Stimulated activated CD8-positive, alpha-beta memory T cell treated with anti-CD3 and anti-CD28 coated beads, Interleukin-12 subunit alpha, Interleukin-12 subunit beta, amount 100 ng/mL, for 4 hours (primary cell): ENCODE measurements around the gene NUDT9.
"Not testable (repeated sequence)": the region's sequence is repeated elsewhere in the genome, so short reads cannot be mapped to it uniquely, and the experiment has no call there.

Experiments
- DNase-seq: peaks from one replicate; pipeline ENCODE4 v3.0.0-alpha.2; 2020; ENCODE audit warnings: low read depth

The NUDT9 gene

DNA sequence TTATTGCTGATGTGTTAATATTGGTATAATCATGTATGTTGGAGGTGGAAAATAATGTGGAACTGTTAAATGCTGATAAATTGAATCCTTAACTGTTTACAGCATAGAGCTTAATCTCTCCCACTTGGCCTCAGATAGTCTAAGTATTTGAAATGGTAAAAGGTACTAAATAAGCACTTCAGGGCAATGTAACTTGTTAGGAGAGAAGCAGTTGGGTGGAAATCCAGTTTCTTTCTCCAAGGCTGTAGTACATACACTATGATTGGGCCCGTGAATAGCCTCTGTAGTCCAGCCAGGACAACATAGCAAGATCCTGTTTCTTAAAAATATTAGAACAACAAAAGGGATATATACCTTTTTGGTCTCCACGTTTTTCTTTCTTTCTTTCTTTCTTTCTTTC, 39.7 kb downstream of the NUDT9 start:
- DNase-seq = no peak

DNA sequence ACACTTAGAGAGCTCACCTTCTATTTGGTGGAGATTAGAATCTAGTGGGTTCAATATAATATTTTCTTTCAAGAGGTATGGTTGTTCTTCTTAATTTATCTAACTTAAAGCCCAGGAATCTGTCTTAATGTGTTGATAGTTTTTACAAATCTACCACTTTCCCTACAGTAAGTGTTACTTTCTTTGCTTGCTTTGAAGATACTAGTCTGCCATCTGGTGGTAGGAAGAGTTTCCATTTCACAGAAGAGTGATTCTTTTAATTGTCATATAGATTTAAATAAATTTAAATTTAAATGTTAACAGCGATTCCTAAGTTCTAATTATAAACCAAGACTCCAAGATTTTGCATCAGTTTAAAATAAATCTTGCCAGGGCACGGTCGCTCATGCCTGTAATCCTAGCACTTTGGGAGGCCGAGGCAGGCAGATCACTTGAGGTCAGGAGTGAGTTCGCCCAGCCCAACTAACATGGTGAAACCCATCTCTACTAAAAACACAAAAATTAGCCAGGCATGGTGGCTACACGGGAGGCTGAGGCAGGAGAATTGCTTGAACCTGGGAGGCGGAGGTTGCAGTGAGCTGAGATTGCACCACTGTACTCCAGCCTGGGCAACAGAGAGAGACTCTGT, 43.5 kb downstream of the NUDT9 start:
- no peak for DNase-seq

DNA sequence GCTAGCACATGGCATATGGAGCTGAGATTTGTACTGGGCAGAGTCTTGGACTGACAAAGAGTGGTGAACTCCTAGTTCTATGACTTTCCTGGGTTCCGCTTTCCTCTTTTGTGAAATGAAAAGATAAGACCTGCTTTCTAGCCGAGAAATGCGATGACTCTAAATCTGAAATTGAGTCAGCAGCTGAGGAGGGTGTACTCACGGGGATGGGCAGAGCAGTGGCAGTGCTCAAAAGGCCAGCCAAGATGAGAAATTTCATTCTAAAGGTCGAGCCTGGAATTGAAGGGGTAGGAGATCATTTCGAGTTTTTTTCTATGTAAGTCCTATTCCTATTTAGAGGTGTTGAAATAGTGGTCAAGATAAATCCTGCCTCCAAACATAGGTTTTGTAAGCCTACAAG, 47.0 kb downstream of the NUDT9 start:
- DNase-seq = no peak

DNA sequence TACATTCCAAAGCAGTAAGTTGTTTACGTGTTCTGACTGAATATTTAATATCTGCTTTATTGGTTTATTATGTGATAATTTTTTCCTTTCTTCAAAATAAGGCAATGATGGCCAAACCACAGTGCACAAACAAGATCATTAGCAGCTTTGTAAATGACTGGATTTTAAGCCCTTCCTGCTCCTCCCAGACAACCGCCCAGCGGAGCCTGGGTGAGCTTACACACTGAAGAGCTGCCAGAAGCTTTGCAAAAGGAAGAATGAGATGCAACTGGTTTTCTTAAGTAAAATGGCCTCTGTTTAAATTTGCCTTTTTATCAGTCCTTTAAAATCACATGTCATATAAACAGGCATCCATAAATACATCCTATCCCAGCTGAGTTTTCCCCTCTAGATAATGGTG, 54.6 kb downstream of the NUDT9 start:
- no peak for DNase-seq

DNA sequence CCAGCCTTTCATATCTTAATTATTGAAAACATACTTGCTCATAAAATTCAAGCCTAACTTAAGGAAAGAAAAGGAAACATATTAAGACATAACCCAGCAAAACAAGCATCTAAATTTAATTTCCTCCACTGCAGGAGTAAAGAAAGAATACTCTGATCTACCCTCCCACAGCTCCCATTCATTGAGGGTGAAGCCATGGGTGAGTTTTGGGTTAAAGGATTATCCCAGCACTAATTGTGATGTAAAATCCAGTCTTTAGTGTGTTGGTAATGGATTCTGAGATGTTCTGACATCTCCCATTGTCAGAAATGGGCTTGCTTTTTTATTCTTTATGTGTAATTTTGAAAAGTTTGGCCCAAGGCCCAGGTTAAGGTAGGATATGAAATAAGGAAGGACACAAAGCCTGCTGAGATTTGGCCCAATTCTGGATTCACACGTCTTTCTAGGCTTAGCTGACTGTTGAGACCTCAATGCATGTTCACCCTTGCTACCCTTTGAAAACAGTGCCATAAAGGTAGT, 56.4 kb downstream of the NUDT9 start:
- no peak for DNase-seq

DNA sequence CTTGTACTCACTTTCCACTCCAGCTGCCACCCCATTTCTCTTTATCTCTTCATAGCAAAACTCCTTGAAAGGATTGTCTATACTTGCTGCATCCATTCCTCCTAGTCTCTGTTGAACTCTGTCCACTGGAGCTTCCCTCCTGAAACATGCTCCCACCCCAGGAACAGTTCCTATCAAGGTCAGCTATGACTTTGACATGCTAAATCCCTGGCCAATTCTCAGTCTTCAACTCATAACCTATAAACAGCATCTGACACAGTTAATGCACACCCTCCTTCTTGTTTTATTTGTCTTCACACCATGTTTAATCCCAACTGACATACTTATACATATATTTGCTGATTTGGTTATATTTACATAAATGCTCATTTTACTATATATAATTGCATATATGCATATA, 59.0 kb downstream of the NUDT9 start:
- DNase-seq = no peak

DNA sequence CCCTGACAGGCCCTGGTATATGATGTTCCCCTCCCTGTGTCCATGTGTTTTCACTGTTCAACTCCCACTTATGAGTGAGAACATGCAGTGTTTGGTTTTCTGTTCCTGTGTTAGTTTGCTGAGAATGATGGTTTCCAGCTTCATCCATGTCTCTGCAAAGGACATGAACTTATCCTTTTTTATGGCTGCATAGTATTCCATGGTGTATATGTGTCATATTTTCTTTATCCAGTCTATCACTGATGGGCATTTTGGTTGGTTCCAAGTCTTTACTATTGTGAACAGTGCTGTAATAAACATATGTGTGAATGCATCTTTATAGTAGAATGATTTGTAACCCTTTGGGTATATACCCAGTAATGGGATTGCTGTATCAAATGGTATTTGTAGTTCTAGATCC, 60.9 kb downstream of the NUDT9 start:
- not testable (repeated sequence) for DNase-seq

DNA sequence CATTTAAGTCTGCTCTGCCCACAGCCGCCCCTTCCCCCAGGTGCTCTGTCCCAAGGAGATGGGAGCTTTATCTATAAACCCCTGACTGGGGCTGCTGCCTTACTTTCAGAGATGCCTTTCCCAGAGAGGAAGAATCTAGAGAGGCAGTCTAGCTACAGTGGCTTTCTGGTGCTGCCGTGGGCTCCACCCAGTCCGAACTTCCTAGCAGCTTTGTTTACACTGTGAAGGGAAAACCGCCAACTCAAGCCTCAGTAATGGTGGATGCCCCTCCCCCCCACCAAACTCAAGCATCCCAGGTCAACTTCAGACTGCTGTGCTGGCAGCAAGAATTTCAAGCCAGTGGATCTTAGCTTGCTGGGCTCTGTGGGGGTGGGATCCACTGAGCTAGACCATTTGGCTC, 66.3 kb downstream of the NUDT9 start:
- not testable (repeated sequence) for DNase-seq

DNA sequence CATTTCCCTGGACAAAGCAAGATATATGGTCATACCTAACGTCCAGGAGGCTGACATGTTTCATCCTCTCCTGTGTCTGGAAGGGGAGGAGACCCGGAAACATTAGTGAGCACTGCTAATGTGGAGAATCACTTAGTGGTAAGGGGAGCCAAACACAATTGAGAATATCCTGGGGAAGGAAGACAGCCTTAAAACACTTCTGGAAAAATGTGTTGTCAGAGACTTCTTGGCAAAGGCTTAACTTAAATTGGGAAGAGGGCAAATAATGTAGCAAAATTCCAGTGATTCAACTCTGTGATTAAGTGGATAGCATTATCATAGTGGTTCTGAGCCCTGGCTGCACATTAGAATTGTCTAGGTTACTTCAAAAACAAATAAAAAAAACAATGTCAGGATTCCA, 67.3 kb downstream of the NUDT9 start:
- DNase-seq = no peak

DNA sequence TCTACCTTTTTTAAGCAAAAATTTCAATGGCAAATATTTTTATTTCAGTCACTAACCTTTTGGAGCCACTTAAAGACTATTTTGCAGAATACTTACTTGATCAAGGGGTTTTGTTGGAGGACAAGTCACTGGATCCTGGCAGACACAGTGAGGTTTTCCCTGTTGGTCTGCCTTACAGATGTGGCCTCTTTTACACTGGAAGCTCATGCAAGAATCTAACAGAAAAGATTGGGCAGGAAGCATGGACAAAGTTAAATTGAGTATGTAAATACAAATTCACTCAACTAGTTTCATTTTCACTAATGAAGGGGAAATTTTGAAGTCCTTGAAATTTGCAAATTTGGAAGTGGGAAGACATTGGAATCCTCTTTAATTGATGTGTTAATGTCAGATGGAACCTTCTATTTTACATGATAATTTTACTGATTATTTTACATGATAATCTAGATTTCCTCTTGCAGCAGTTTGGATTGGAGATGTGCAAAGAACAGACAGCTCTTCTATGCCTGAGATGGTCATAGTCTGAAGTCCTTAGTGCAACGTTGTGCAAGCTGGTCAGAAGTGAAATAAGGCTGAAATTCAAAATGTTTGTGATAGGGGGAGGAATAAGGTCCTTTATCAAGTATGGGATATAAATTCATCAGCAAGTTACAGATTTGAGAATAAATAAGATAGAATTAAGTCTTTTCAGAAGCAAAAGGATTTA, 68.4 kb downstream of the NUDT9 start:
- DNase-seq = no peak

DNA sequence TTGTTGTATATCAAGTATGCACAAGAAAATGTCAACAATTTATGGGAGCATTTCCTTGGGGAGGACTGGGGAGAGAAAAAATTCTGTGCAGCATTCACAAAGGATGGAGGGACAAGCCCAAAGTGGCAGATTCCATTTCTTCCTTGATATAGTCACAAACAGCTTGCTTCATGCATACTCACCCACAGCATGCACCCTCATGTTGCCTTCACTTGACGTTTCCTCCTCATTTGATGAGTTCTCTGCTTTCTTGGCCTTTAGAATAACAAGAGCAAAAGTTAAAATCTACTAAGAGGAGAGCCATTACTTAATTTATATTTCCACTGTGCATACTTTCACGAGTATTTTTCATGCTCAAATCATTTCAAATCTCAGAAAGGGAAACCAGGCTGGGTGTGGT, 69.1 kb downstream of the NUDT9 start:
- no peak for DNase-seq

DNA sequence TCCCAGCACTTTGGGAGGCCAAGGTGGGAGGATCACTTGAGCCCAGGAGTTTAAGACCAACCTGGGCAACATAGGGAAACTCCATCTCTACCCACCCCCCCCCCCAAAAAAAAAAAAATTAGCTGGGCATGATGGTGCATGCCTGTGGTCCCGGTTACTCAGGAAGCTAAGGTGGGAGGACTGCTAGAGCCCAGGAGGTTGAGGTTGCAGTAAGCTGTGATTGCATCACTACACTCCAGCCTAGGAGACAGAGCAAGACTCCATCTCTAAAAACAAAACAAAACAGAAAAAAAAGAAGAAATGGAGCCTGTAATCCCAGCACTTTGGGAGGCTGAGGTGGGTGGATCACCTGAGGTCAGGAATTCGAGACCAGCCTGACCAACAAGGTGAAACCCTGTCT, 69.5 kb downstream of the NUDT9 start:
- not testable (repeated sequence) for DNase-seq

DNA sequence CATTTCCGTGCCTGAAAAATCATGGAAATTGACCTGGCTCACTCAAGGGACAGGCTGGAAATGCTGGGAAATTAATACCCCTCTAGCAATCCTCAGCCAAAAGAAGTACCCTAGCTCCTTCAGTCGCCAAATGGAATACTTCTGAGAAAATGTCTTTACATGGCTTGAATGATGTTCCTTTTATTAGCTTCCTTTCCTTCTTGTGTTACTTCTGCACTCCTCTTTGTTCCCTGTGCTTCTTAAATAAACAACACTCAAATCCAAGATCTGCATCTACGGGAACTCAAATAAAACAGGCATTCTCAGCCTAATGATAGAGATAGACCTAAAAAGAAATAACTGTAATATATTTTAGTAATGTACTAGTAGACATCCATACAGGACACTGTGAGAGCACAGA, 70.7 kb downstream of the NUDT9 start:
- no peak for DNase-seq

DNA sequence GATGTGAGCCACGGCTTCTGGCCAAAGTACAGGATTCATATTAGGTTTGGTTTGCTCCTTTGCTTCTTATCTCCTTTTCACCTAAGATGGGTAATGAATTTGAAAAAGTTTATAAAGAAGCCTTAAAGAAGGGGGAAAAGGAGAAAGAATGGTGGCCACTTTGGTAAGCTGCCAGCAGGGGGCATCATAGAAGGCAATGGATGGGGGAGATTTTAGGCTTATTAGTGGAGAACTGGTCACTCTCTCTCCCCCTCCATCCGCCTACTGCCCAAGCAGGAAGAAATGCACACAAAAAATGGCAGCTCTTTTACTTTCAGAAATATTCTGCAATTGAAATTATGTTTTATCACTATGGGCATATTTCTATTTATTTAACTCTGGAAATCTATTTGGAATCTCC, 74.8 kb downstream of the NUDT9 start:
- no peak for DNase-seq

DNA sequence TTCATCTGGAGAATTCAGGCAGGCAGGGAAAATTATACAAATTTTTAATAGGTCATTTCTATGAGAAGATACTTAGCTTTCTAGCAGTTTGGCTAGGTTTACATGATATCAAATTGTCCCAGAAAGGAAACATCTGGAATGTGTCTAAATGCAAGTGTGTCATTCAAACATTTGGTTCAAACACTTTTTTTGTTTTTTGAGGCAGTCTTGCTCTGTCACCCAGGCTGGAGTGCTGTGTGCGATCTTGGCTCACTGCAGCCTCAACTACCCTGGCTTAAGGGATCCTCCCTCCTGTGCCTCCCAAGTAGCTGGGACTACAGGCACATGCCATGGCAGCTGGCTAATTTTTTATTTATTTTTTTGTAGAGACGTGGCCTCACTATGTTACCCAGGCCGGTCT, 75.2 kb downstream of the NUDT9 start:
- DNase-seq = no peak

DNA sequence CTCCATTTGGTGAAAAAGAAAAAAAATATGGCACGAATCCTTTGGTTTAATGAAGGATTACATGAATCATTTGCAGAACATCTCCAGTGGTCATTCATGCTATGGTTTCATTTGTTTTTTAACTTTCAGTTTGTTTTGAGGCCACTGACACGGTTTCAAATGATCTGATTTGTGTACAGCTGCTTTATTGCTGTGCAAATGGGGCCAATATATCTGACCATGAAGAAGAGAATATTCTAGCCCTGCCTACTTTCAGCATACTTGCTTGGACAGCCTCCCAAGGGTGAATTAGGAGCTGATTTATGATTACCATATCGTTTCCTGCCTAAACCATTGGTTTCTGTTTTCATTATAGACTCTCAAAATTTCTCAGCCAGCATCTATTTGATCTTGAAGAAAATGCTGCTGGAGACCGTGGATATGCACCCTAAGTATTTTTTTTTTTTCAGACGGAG, 76.1 kb downstream of the NUDT9 start:
- DNase-seq = no peak

DNA sequence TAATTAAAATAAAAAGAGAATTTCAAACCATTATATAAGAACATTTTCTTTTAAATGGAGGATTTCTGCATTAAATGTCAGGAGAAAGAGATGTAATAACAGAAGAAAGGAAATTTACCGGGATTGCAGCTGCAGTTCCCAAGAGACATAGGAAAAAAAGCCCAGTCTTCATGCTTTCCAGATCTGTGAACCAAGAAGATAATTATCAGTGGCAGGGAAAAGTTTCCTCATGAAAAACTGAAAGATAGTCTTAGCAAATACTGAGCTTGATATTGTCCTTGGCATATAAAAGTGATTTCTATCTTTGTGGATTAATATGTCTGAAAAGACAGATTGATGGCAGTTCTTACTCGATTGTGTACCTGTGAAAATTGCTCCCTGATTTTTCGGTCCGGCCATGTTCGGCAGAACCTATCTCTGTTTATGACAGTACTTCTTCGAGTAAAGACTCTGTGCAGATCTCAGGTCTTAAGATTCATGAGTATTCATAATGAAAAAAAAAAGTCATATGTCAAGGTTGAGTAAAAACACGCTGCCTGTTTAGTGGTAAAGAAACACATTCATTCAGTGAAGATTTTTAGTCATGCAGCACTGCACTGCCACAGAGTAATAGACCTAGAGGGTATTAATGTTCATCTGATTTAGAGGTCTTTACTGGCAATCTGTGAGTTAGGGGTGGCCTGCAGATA, 77.2 kb downstream of the NUDT9 start:
- DNase-seq = no peak

DNA sequence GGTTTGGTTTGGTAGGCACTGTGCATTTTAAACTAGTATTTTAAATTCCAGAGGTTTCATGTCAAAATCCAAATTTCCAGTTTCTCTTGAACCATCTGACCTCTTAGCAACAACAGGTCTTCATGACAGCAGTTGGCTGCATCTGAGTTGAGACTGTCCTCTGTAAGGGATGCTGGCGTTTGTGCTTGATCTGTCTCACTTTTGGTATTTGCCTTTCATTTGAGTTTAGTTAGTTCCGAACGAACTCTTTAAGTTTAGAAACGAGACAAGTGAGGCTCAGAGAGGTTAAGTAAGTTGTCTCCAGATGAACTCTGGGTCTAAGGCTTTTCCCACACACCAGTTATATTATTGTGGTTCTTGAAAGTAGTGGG, 77.7 kb downstream of the NUDT9 start:
- no peak for DNase-seq

DNA sequence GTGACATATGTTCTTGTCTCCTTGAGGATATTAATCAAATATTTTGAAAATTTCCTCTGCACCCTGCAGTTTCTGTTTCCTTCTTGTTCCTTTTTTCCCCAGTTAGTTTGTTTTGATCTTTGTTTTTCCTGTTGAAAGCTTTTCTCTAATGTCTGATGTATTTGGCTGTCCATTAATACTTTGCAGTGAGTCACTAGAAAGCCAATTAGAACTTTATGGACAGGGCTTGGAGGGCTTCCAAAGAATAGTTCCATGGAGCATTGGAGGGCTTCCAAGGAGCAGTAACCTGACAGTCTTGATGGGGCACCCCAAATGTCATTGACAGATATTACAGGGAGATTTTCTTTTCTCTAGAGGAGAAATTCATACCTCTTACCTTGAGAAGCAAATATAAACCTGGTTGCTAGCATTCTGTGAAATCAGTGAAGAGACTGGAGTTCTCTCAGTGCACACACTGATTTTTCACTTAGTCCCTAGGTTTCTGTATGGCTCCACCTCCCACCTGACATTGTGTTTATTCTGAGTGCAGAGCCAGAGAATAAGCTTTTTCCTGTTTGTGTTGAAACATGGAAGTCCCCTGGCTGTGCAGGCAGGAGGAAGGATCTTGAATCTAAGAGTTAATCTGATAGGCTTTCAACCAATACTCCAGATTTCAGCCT, 80.3 kb downstream of the NUDT9 start:
- no peak for DNase-seq

DNA sequence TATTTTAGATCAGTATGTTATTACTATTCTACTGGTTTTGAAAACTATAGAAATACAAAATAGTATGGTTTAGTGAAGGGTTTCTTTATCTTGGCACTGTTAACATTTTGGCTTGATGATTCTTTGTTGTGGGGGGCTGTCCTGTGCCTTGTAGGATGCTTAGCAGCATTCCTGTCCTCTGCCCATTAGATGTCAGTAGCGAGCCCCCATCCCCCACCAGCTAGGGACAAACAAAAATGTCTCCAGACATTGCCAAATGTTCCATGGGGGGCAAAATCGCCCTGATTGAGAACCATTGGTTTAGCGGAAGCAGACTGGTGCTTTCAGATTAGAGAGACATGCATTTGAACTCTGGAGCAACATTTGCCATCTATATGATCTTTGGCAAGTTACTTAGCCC, 83.5 kb downstream of the NUDT9 start:
- DNase-seq = no peak

DNA sequence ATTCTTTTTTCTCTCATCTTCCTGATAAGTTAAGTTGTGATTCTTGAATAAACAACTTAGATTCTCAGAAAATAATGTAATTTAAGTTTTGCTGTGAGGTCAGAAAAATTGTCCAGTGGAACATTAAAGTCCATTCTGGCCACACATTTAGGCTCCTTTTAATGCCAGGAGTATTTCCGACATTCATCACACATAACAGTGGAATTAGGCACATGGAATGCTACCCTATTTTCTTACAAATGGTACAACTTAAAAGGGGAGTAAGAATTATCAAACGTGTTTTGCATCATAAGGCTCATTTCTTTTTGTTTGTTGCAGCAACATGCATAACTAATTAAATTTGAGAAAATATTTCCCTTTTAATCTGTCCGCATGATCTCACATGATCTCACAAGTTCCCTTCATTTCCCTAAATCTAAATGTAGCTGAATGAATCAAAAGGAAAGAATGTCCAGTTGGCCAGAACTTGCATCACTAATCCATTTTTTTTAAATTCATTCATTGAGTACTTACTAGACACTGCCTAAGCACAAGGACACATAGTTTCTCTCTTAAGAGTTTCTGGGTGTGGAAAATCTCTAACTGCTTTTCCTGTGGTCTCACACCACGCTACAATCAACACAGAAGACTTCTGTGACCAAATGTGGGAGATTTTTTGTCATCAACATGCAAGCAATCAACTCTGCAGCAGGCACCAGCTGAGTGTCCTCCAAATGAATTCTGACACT, 84.8 kb downstream of the NUDT9 start:
- DNase-seq = no peak
